PFSK-1 (cell line): Measurements from ENCODE around the gene ELF3.

Experiments used
- FOXP2 ChIP-seq: optimal IDR thresholded peaks from 2 replicates; pipeline ENCODE3; 2011; ENCODE audit warnings: borderline replicate concordance, control low read depth, inconsistent platforms; ENCODE audit not compliant: insufficient read depth; ENCODE audit errors: extremely low read length, extremely low read depth
- POLR2AphosphoS5 ChIP-seq: IDR thresholded peaks from 2 replicates; pipeline ENCODE4 v1.6.1; 2012; ENCODE audit warnings: low read depth, mild to moderate bottlenecking, control low read depth, low read length, moderate library complexity
- SIN3A ChIP-seq: IDR thresholded peaks from 2 replicates; pipeline ENCODE4 v1.6.1; 2012; ENCODE audit warnings: mild to moderate bottlenecking, low read length, moderate library complexity, borderline replicate concordance; ENCODE audit not compliant: insufficient read depth
- TAF1 ChIP-seq: IDR thresholded peaks from 2 replicates; pipeline ENCODE4 v1.6.1; 2012; ENCODE audit warnings: low read length, control low read depth, borderline replicate concordance; ENCODE audit not compliant: insufficient read depth
- TF ChIP-seq, protein P1 (sequence below), 2 experiments: IDR thresholded peaks; 2 replicates each; pipeline versions ENCODE4 v1.6.1 to v1.8.0; 2011 to 2012; ENCODE audit warnings: low read depth in 2 of 2, low read length in 2 of 2, control low read depth in 1 of 2, inconsistent platforms in 1 of 2, mild to moderate bottlenecking in 1 of 2, moderate library complexity in 1 of 2; ENCODE audit not compliant: insufficient read depth in 1 of 2

Gene ELF3

DNA sequence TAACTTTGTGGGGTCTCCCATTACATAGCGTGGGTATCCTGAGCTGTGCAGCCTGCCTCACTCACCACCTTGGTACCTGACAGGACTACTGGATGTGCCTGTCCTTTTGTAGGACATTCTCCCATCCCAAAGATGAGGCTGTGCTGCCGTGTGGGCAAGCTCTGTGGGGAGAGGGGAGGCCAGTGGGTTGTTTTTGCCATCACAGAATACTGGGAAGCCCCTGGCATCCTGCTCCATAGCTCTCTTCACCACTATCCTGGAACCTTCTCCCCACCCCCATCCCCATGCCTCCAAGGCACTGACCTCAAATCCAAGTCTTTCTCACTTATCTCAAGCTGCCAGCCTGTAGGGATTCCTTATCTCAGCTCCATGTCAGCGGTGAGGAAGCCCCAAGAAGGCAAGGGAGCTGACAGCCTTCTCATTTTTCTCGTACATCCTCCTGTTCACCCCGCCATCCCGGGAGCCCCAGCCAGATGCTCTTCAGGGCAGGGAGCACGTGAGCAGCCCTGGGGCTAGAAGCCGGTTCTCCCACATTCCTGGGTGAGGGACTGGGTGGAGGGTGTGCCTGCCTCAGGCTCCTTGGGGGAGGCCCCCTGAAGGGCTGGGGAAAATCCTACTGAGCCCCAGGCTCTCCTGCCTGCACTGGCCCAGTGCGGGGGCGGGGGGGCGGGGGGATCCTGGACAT lies 2.4 kb upstream of the ELF3 start:
- TF ChIP-seq FOXP2 (no peak), POLR2AphosphoS5 (no peak), SIN3A (no peak), TAF1 (no peak)
- TF ChIP-seq, protein P1, sequence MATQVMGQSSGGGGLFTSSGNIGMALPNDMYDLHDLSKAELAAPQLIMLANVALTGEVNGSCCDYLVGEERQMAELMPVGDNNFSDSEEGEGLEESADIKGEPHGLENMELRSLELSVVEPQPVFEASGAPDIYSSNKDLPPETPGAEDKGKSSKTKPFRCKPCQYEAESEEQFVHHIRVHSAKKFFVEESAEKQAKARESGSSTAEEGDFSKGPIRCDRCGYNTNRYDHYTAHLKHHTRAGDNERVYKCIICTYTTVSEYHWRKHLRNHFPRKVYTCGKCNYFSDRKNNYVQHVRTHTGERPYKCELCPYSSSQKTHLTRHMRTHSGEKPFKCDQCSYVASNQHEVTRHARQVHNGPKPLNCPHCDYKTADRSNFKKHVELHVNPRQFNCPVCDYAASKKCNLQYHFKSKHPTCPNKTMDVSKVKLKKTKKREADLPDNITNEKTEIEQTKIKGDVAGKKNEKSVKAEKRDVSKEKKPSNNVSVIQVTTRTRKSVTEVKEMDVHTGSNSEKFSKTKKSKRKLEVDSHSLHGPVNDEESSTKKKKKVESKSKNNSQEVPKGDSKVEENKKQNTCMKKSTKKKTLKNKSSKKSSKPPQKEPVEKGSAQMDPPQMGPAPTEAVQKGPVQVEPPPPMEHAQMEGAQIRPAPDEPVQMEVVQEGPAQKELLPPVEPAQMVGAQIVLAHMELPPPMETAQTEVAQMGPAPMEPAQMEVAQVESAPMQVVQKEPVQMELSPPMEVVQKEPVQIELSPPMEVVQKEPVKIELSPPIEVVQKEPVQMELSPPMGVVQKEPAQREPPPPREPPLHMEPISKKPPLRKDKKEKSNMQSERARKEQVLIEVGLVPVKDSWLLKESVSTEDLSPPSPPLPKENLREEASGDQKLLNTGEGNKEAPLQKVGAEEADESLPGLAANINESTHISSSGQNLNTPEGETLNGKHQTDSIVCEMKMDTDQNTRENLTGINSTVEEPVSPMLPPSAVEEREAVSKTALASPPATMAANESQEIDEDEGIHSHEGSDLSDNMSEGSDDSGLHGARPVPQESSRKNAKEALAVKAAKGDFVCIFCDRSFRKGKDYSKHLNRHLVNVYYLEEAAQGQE (IDR thresholded peaks at IDR 0.05; ENCODE audit: insufficient read depth in 1 of 2, low read depth in 2 of 2, low read length in 2 of 2), result no peak

DNA sequence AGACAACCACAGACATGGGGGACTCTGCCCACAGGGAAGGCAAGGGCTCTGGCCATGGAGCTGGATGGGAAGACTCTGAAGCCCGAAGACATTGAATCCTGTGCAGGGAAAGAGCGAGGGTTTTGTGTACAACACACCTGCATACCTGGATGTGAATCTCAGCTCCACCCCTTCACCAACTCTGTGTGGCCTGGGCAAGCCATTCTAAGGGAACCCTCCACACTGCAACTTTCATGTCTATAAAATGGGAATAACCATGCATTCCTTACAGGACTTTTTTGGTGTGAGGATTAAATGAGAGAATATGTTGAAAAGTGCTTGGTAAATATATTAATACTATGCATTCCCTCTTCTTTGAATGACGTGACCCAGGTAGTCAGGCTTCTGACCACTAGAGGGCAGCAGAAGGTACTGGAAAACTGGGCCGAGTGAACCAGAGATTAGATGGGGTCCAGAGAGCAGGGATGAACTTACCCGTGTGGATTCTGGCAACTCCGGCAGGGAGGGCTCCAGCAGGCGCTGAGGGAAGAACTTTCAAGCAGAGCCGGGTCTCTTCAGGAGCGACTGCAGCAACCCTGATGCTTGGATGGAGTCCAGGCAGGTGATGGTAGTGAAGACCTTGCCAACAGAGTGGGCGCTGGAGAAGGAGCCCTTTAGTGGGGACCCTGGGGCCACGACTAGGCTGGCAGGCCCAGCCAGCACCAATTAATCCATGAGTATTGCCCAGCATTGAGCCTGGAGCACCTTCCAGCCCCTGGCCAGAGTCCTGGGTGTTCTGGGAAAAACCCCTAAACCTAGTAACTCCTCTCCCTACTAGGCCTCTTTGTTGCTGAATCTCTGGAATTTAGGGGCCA lies 834 bp upstream of the ELF3 start:
- no peak for TF ChIP-seq POLR2AphosphoS5
- TF ChIP-seq, protein P1 (IDR thresholded peaks at IDR 0.05; ENCODE audit: insufficient read depth in 1 of 2, low read depth in 2 of 2, low read length in 2 of 2), result no peak
- no peak for TF ChIP-seq FOXP2
- no peak for TF ChIP-seq SIN3A
- no peak for TF ChIP-seq TAF1

DNA sequence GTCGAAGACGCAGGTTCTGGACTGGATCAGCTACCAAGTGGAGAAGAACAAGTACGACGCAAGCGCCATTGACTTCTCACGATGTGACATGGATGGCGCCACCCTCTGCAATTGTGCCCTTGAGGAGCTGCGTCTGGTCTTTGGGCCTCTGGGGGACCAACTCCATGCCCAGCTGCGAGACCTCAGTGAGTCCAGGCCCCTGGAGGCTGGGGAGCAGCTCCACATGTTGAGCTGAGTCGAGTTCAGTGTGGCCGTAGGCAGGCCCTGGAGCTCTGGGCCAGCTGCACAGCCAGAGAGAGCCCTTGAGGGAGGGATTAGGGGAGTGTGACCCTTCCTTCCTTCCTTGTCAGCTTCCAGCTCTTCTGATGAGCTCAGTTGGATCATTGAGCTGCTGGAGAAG lies 1.6 kb downstream of the ELF3 start:
- no peak for TF ChIP-seq FOXP2
- TF ChIP-seq, protein P1 (IDR thresholded peaks at IDR 0.05; ENCODE audit: insufficient read depth in 1 of 2, low read depth in 2 of 2, low read length in 2 of 2), result no peak
- TF ChIP-seq SIN3A, result no peak
- TF ChIP-seq TAF1, result no peak
- no peak for TF ChIP-seq POLR2AphosphoS5

DNA sequence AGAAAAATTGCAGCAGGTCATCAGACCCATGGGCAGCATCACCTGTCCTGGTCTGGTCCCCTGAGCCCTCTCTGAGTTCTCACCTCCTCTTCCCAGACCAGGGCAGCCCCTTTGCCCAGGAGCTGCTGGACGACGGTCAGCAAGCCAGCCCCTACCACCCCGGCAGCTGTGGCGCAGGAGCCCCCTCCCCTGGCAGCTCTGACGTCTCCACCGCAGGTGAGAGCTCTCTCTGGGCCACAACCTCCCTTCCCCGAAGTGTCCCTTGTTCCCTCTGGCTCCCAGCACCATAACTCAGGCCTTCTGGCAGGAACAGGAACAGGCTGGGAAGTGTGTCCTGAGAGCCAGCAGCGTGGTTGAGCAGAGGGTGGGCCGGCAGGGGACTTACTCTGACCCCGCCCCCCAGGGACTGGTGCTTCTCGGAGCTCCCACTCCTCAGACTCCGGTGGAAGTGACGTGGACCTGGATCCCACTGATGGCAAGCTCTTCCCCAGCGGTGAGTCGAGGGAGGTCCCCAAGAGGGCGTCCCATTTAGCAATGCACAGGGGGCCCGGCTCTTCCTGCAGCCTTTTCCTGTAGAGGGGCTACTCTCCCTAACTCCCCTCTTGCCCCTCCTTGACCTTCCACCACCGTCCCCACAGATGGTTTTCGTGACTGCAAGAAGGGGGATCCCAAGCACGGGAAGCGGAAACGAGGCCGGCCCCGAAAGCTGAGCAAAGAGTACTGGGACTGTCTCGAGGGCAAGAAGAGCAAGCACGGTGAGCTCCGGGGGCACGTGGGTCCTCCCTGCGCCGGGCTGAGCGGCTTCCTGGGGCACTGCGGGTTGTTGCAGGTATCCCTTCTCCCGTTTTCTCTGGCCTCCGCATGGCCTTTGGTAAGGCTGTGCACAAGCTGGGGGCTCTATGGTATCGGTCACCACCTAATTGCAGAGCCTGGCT lies 2.4 kb downstream of the ELF3 start:
- TF ChIP-seq FOXP2 (no peak), POLR2AphosphoS5 (no peak), TAF1 (no peak)

DNA sequence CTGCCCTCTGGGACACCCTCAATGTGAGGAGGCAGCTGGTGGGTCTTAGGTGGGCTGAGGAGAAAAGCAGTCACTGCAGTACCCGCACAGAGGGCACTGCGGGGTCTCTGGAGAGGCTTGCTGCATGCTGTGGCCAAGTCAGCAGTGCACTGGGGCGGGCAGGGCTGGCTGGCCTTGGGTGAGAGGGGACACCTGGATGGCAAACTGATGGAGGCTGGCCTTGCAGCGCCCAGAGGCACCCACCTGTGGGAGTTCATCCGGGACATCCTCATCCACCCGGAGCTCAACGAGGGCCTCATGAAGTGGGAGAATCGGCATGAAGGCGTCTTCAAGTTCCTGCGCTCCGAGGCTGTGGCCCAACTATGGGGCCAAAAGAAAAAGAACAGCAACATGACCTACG lies 3.2 kb downstream of the ELF3 start:
- TF ChIP-seq SIN3A (no peak), POLR2AphosphoS5 (no peak), FOXP2 (no peak), TAF1 (no peak)
- TF ChIP-seq, protein P1 (IDR thresholded peaks at IDR 0.05; ENCODE audit: insufficient read depth in 1 of 2, low read depth in 2 of 2, low read length in 2 of 2), result no peak
